ENCODE data around the gene MACC1. TPM values are rescaled to one million over a fixed set of nuclear protein-coding genes. Genes with fewer than 3 reads are reported as not detected.

The MACC1 gene
- total and polyA plus RNA-seq, 10 of the 15 experiments (the other 5 are each of a cell fraction or from before 2014, with no cell fraction given) = 6.0 to 61.1 (median 12.7) TPM

DNA sequence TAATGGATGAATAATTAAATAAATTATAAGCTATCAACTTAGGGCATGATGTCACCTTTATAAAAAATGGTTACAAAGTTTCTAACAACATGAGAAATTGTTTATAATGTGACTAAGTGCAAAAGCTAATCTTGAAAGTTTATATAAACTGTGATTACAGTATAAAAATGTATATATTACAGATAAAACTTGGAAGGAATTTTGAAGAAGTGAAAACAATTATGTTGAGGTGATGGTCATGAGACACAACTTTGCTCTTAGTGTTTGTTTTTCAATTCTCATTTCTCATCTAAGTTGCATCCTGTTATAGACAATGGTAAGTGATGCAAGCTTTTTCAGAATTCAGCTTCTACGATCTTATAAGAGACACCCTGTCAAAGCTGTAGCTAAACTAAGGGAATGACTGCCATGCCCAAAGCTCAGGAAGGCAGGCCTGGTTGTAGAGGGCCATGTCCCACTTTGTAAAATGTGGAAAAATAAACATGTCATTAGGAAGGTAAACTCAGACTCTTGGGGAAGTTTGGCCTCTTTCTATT lies 23.9 kb downstream of the MACC1 start (continued):
- TF ChIP-seq SPI1 (IDR thresholded peaks at IDR 0.05; ENCODE audit: borderline replicate concordance, insufficient read depth, low read depth, low read length) (peak; percentile 71), ESRRA (IDR thresholded peaks at IDR 0.05; ENCODE audit: low read length) (no peak), NR2F1 (conservative IDR thresholded peaks at IDR 0.05) (no peak), EP300 (IDR thresholded peaks at IDR 0.05; ENCODE audit: borderline replicate concordance in 1 of 2, control insufficient read depth in 1 of 2, low read depth in 2 of 2, low read length in 2 of 2) (peak; percentile 48 to 58; a peak in 2 of 4 replicates), NFYB (IDR thresholded peaks at IDR 0.05; ENCODE audit: insufficient read depth, low read depth, low read length) (no peak), JUND (IDR thresholded peaks at IDR 0.05; ENCODE audit: low read depth, low read length) (no peak), SUPT20H (IDR thresholded peaks at IDR 0.05; ENCODE audit: borderline replicate concordance, control insufficient read depth, low read depth, low read length) (no peak), ZNF217 (IDR thresholded peaks at IDR 0.05) (no peak), PAX5 (IDR thresholded peaks at IDR 0.05; ENCODE audit: borderline replicate concordance, low read depth, low read length) (no peak), BRCA1 (IDR thresholded peaks at IDR 0.05; ENCODE audit: low read depth, low read length) (no peak), HCFC1 (IDR thresholded peaks at IDR 0.05; ENCODE audit: low read length) (no peak), SREBF1 (IDR thresholded peaks at IDR 0.05; ENCODE audit: low read length) (no peak), MYB (IDR thresholded peaks at IDR 0.05; ENCODE audit: borderline replicate concordance, low read depth, low read length) (no peak), MXI1 (IDR thresholded peaks at IDR 0.05; ENCODE audit: low read depth, low read length) (no peak), NFYA (IDR thresholded peaks at IDR 0.05; ENCODE audit: borderline replicate concordance, low read depth, low read length) (no peak), TBL1XR1 (IDR thresholded peaks at IDR 0.05; ENCODE audit: low read depth, low read length) (no peak), ZNF24 (IDR thresholded peaks at IDR 0.05) (peak; percentile 27; the same call in 1 of the 2 replicates), DPF2 (IDR thresholded peaks at IDR 0.05) (no peak; the same call in 1 of the 2 replicates)
- TF ChIP-seq, protein P1, sequence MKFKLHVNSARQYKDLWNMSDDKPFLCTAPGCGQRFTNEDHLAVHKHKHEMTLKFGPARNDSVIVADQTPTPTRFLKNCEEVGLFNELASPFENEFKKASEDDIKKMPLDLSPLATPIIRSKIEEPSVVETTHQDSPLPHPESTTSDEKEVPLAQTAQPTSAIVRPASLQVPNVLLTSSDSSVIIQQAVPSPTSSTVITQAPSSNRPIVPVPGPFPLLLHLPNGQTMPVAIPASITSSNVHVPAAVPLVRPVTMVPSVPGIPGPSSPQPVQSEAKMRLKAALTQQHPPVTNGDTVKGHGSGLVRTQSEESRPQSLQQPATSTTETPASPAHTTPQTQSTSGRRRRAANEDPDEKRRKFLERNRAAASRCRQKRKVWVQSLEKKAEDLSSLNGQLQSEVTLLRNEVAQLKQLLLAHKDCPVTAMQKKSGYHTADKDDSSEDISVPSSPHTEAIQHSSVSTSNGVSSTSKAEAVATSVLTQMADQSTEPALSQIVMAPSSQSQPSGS (IDR thresholded peaks at IDR 0.05; ENCODE audit: low read length) = no peak; the same call in 1 of the 2 replicates
- TF ChIP-seq, protein P2, sequence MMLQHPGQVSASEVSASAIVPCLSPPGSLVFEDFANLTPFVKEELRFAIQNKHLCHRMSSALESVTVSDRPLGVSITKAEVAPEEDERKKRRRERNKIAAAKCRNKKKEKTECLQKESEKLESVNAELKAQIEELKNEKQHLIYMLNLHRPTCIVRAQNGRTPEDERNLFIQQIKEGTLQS (IDR thresholded peaks at IDR 0.05; ENCODE audit: borderline replicate concordance, extremely low read depth, low read depth, low read length) = no peak
- TF ChIP-seq, protein P3, sequence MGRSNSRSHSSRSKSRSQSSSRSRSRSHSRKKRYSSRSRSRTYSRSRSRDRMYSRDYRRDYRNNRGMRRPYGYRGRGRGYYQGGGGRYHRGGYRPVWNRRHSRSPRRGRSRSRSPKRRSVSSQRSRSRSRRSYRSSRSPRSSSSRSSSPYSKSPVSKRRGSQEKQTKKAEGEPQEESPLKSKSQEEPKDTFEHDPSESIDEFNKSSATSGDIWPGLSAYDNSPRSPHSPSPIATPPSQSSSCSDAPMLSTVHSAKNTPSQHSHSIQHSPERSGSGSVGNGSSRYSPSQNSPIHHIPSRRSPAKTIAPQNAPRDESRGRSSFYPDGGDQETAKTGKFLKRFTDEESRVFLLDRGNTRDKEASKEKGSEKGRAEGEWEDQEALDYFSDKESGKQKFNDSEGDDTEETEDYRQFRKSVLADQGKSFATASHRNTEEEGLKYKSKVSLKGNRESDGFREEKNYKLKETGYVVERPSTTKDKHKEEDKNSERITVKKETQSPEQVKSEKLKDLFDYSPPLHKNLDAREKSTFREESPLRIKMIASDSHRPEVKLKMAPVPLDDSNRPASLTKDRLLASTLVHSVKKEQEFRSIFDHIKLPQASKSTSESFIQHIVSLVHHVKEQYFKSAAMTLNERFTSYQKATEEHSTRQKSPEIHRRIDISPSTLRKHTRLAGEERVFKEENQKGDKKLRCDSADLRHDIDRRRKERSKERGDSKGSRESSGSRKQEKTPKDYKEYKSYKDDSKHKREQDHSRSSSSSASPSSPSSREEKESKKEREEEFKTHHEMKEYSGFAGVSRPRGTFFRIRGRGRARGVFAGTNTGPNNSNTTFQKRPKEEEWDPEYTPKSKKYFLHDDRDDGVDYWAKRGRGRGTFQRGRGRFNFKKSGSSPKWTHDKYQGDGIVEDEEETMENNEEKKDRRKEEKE (IDR thresholded peaks at IDR 0.05) = no peak
- TF ChIP-seq, protein P4, sequence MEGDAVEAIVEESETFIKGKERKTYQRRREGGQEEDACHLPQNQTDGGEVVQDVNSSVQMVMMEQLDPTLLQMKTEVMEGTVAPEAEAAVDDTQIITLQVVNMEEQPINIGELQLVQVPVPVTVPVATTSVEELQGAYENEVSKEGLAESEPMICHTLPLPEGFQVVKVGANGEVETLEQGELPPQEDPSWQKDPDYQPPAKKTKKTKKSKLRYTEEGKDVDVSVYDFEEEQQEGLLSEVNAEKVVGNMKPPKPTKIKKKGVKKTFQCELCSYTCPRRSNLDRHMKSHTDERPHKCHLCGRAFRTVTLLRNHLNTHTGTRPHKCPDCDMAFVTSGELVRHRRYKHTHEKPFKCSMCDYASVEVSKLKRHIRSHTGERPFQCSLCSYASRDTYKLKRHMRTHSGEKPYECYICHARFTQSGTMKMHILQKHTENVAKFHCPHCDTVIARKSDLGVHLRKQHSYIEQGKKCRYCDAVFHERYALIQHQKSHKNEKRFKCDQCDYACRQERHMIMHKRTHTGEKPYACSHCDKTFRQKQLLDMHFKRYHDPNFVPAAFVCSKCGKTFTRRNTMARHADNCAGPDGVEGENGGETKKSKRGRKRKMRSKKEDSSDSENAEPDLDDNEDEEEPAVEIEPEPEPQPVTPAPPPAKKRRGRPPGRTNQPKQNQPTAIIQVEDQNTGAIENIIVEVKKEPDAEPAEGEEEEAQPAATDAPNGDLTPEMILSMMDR (IDR thresholded peaks at IDR 0.05 in 2 of 3, conservative IDR thresholded peaks at IDR 0.05 in 1 of 3; ENCODE audit: control insufficient read depth in 2 of 3, extremely low read depth in 1 of 3, insufficient read depth in 1 of 3, low read depth in 3 of 3, low read length in 3 of 3) = no peak
- TF ChIP-seq, protein P5, sequence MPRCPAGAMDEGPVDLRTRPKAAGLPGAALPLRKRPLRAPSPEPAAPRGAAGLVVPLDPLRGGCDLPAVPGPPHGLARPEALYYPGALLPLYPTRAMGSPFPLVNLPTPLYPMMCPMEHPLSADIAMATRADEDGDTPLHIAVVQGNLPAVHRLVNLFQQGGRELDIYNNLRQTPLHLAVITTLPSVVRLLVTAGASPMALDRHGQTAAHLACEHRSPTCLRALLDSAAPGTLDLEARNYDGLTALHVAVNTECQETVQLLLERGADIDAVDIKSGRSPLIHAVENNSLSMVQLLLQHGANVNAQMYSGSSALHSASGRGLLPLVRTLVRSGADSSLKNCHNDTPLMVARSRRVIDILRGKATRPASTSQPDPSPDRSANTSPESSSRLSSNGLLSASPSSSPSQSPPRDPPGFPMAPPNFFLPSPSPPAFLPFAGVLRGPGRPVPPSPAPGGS (IDR thresholded peaks at IDR 0.05; ENCODE audit: borderline replicate concordance, insufficient read depth, low read depth, low read length, poor library complexity, severe bottlenecking) = no peak

All from GM12878 (cell line).